Measurements from ENCODE around the gene MAP7.

The MAP7 gene

GRCh38 chr6:136563386-136564152 is 13.3 kb upstream of the MAP7 start:
- no peak for DNase-seq

DNA sequence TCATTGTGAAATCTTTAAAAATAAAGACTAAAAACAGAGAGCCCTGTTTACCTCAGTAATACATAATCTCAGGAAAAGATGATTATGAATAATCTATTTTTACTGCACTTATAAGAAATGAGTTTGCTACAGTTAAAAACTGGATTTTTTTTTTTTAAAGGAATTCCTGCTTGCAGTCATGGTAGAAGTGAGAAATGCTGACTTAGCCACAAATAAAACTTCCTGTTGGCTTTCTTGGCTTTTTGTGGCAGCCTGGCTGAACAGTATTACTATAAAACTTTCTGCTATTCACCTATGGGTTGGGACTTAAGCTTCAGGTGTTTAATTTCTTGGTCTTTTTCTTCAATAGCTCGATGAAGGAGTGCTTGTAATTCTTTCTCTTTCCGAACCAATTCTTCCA is 12.0 kb upstream of the MAP7 start:
- no peak for DNase-seq

GRCh38 chr6:136553166-136553787 is 3.1 kb upstream of the MAP7 start:
- DNase-seq = no peak

DNA sequence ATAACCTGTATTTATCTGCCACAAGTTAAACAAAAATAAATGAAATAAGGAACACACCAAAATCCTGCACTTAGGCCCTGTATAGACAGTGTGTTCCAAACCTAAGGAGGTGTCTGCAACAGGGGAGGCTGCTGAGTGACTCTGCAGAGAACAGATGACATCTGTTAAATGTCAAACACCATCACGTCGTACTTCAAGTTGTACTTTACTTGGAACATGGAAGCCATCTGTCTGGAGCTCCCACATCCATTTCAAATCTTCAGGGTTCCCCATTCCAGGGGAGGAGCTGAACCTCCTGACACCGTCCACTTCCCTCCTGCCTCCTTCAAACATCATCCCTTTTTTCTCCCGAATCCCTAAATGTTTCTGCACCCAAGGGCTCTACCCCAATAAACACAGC is 1.8 kb upstream of the MAP7 start:
- no peak for DNase-seq

- DNase-seq = no peak
These were observed 881 bp upstream of the MAP7 start for GRCh38 chr6:136551103-136551502.

DNA sequence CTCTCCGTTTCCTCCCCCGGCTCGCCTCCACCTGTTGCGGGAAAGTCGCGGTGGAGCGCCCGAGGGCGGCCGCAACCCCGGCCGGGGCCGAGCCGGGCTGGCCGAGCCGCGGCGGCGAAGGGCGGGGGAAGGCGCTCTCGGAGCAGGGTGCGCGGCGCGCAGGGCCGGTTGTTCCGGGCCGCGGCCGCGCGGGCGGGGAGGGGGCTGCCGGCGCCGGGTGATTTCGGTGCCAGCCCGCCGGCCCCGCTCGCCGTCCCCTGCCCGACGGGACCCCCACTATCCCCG is 235 bp downstream of the MAP7 start:
- DNase-seq = no peak

GRCh38 chr6:136549300-136550044 is 750 bp downstream of the MAP7 start:
- DNase-seq = no peak

DNA sequence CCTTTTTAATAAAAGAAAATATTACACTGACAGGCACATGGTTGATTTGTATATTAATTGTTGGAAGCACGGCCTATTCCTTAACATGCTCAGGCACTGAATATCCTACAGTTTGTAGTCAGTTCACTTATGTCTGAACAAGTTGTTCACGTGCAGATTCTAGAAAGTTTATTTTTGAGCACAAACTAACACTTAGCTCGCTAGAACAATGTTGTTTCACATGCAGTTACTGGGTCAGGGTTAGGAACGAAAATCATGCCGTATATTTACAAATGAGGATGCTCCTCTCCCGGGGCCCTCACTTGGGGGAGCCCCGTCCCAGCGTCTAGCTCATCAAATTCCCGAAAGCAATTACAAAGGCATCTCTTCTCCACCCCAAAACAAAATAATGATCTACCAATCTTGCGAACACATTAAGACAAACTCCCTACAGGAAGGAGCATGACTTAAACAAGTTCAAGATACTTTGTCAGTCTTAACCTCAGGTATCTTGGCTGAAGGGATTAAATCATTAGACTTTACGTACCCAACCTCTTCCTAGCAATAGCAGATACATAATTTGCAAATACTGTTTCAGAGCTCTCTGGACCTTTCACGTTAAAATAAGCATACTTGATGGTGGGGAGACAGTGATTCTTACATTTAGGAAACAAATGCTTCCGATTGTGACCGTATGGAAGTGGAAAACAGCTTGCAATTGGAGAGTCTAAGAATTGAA is 1.5 kb downstream of the MAP7 start:
- DNase-seq = no peak

DNA sequence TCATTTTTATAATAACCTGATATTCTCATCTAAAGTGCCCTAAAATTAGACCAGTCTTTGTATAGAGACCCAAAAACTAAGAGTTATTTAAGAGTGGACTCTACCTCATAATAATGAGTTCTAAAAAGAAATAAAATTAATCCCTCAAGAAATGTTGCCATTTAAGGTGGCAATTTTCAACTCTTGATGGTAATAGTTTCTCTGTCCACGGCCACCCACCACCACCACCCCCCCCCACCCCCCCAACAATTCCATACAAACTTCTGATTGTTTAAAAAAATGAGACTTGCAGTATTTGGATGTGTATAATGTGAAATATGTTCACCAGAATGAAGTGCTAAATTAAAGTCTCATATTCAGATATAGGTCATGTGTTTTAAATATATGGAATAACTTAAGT is 2.4 kb downstream of the MAP7 start:
- DNase-seq = no peak

GRCh38 chr6:136547336-136547735 is 2.9 kb downstream of the MAP7 start:
- DNase-seq = no peak

DNA sequence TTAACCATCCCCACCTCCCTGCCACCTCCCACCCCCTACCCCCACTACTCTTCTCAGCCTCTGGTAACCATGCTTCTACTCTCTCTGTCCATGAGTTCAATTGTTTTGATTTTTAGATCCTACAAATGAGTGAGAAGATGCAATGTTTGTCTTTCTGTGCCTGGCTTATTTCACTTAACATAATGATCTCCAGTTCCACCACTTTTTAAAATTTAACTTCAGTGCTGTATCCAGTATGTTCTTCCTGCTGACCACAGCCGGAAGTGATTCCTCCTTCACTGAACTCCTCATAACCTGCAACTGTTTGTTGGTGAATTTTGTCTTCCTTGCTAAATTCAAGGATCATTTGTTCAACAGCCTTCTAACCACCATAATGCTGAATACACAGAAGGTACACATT is 3.9 kb downstream of the MAP7 start:
- DNase-seq = no peak

DNA sequence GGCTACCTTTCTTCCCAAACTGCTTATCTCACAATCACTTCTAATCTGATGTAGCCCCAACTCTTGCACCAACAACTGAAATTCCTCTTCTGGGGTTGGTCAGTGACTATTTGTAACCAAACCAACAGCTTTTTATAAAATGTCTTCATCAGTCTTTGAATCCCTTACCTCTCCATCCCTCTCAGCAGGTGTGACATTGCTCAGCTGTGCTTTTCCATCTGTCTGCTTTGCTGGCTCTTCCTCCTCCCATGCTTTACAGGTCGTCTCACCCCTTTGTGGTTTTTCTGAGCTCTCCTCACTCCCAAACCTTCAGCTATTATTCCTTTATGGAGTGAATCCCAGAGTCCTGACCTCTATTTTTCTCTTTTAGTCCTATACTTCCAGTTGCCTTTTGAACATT is 5.9 kb downstream of the MAP7 start:
- no peak for DNase-seq

- DNase-seq = no peak
These were observed 8.8 kb downstream of the MAP7 start for GRCh38 chr6:136541395-136541794.

DNA sequence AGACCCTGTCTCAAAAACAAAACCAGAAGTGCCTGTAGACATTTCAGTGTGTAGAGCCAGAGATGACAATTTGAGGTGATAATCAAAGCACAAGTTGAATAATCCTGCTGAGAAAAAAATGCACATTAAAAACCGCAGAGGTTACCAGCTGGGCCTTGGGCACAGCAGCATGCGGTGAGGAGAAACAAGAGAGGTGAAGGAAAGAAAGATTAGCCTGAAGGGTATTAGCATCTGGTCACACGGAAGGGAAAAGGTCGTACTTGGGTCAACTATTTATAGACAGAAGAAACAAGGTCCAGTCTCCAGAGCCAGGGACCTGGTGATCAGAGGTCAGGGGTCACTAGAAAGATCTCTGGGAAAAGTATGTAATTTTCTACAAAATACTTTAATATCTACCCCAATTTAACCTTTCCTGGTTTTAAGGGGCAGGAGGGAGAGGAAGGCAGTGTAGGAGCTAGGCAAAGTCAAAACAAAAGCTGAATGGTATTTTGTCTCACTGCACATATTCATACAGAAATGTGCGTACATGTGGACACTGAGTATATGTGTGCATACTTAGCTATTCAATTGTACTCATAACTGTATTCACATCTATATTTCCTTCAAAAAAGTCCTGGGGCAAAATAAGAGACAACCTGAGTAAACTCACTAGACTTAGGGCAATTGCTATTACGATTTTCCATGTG is 10.1 kb downstream of the MAP7 start:
- no peak for DNase-seq

DNA sequence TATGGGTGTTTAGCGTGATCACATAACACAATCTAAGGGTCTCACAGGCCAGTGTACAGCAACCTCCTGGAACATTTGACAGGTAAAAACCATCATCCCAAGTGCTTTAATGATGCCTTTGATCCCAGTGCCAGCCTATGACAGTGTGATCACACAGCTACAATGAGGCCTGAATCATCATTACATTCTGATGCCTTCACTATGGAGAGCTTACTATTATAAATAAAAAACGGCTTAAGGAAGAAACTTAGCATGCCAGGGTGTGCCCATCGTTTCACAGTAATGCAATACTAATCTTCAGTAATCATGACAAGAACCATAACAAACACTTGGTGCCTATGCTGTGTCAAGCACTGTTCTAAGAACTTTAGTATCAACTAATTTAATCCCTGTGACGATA is 11.4 kb downstream of the MAP7 start:
- DNase-seq = no peak

DNA sequence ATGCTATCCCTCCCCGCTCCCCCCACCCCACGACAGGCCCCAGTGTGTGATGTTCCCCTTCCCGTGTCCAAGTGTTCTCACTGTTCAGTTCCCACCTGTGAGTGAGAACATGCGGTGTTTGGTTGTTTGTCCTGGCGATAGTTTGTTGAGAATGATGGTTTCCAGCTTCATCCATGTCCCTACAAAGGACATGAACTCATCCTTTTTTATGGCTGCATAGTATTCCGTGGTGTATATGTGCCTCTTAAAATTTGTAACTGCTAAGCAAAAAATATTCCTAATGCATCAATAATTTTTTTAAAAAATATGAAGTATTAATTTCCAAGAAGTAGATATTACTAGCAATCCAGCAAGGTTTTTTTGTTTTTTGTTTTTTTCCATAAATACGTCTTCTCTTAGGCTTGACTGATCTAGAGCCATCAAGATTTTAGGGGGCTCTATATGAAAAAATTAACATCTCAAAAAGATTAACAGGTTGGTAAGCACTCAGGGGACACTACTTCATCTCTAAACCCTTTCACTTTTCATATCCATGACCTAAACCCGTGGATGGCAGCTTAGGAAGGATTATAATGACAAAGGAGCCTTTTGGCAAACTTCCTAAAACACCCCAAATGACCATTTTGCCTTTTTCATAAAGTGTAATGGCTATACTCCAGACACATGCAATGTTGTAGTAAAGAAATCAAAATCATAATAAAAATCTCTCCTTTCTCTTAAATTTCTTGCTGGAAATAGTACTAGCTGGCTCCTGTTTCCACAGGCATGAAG is 14.2 kb downstream of the MAP7 start:
- no peak for DNase-seq

DNA sequence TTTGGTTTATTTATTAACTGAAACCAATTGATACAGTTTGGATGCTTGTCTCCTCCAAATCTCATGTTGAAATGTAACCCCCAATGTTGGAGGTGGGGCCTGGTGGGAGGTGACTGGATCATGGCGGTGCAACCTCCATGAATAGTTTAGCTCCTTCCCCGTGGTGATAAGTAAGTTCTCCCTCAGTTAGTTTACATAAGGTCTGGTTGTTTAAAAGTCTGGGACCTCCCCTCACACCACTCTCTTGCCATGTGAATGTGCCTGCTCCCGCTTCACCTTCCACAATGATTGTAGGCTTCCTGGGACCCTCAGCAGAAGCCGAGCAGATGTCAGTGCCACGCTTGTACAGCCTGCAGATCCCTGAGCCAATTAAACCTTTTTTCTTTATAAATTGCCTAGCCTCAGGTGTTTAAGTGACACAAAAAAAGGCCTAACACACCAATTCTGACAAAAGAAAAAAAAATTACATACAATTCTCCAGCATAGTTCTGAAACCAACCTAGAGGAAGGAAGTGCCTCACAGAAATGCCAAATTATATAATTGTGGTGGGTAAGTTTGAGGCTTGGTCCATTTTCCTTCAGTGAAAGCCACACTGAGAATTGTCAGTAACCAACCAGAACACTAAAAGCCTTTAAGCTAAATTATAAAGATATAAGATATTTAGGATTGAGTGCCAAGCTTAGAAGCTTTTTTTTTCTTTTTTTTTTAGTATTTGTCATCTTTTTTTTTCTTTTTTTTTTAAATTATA is 15.0 kb downstream of the MAP7 start:
- DNase-seq = no peak

GRCh38 chr6:136534268-136534667 is 16.0 kb downstream of the MAP7 start:
- DNase-seq = no peak

DNA sequence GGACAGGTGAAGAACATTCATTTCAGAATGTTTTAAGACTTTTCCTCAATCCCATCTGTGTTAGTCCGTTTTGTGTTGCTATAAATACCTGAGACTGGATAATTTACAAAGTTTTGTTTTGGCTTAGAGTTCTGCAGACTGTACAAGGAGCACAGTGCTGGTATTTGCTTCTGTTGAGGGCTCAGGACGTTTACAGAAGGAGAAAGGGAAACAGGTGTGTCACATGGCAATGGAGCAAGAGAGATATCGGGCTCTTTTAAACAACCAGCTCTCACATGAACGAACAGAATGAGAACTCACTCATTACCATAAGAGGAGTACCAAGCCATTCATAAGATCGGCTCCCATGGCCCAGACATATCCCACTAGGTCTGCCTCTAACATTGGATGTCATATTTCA is 16.7 kb downstream of the MAP7 start:
- DNase-seq = no peak

DNA sequence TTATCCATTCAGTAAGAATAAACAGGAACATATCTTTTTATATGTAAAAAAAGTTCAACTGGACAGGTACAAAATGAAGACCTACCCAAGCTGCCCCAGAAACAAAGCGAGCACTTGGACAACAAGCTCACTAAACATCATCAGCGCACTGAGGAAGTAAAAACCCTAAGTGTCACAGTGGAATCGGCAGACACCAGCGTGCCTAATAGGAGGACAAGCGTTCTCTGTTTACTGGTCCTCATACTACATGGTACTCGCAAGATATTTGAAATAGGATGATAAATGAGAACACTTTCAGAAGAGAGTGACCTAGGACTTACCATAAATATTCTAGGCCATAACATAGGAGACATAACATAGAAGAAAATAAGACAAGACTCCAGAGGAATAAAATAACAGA is 18.2 kb downstream of the MAP7 start:
- no peak for DNase-seq

- DNase-seq = no peak
These were observed 20.5 kb downstream of the MAP7 start for GRCh38 chr6:136529710-136530109.

DNA sequence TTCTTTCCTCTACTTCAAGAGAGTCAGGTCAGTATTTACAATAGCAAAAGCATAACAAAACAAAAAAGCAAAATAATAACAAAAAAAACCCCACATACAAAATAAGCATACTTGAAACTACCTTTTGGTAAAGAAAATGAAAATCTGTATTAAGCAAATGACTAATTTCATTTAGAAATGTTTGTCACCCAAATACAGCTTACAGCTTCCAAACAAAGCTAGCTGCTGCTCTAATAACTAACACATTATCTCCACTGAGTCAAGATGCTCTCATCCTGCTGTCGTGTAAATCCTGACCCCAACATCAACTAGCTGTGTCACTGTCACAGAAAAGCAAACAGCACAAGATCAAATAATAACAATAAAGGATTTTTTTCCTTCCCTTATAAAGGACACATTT is 21.7 kb downstream of the MAP7 start:
- DNase-seq = no peak

Data from CD4-positive, alpha-beta T cell treated with Interferon alpha-2 for 1 hour (primary cell).